HG02588 (cell line): ENCODE results near the gene RSPH9.
A peak's percentile ranks its signal among the peaks of the same experiment; 100 is the strongest.

Experiments used
- ATAC-seq: cut with Tn5 transposase; IDR thresholded peaks from one replicate; pipeline ENCODE4 v1.9.1; 2021; ENCODE audit warnings: mild to moderate bottlenecking, moderate library complexity; ENCODE audit not compliant: unreplicated experiment

RSPH9 gene

GRCh38 chr6:43667245-43668150 lies 22.7 kb downstream of the RSPH9 start:
- peak; percentile 41 for ATAC-seq

GRCh38 chr6:43668151-43669028 lies 23.6 kb downstream of the RSPH9 start:
- no peak for ATAC-seq

- no peak for ATAC-seq
These were observed 24.4 kb downstream of the RSPH9 start for GRCh38 chr6:43669050-43669921.

- ATAC-seq, result no peak
These were observed 25.2 kb downstream of the RSPH9 start for GRCh38 chr6:43669922-43670622.

- ATAC-seq, result no peak
These were observed 25.8 kb downstream of the RSPH9 start for GRCh38 chr6:43670623-43670986.

- ATAC-seq, result no peak
These were observed 26.4 kb downstream of the RSPH9 start for GRCh38 chr6:43671011-43671800.

GRCh38 chr6:43671801-43672690 lies 27.2 kb downstream of the RSPH9 start:
- ATAC-seq, result no peak

GRCh38 chr6:43673444-43674084 lies 28.7 kb downstream of the RSPH9 start:
- ATAC-seq, result no peak

- no peak for ATAC-seq
These were observed 29.5 kb downstream of the RSPH9 start for GRCh38 chr6:43674291-43674690.

GRCh38 chr6:43674921-43675320 lies 30.1 kb downstream of the RSPH9 start:
- no peak for ATAC-seq

- ATAC-seq, result no peak
These were observed 32.2 kb downstream of the RSPH9 start for GRCh38 chr6:43676962-43677606.

GRCh38 chr6:43677759-43678158 lies 32.9 kb downstream of the RSPH9 start:
- no peak for ATAC-seq

- no peak for ATAC-seq
These were observed 33.5 kb downstream of the RSPH9 start for GRCh38 chr6:43678341-43678740.

GRCh38 chr6:43679057-43679456 lies 34.2 kb downstream of the RSPH9 start:
- no peak for ATAC-seq

GRCh38 chr6:43680308-43681200 lies 35.7 kb downstream of the RSPH9 start:
- ATAC-seq, result no peak

GRCh38 chr6:43681303-43681702 lies 36.5 kb downstream of the RSPH9 start:
- ATAC-seq, result no peak
